GM23338 (cell line): ENCODE data around the gene ACTR8. TPM values are rescaled to one million over a fixed set of nuclear protein-coding genes. Genes with fewer than 3 reads are reported as not detected.

Experiments used
- ATAC-seq: fragments of 200-7000 bp; cut with Tn5 transposase; 3 replicates; pipeline ENCODE4 v1.9.1; 2020
- DNase-seq: peaks from one replicate; pipeline ENCODE4 v3.0.0-alpha.2; 2015; ENCODE audit warnings: low spot score
- H2AFZ ChIP-seq: fragments of 200-600 bp; sonication (generic); 2 replicates; pipeline ENCODE4 v1.8.0; 2016; ENCODE audit warnings: antibody characterized with exemption, mild to moderate bottlenecking, moderate library complexity
- H3F3A ChIP-seq: fragments of 200-600 bp; sonication (generic); replicated peaks from 2 replicates; pipeline ENCODE4 v1.8.0; 2017; ENCODE audit warnings: antibody characterized with exemption, mixed run types, low read depth
- H3K27ac ChIP-seq: fragments of 200-600 bp; sonication (generic); 2 replicates; pipeline ENCODE4 v1.6.1; 2016; ENCODE audit warnings: low read depth
- H3K27me3 ChIP-seq: fragments of 200-600 bp; sonication (generic); 2 replicates; pipeline ENCODE4 v1.8.0; 2016; ENCODE audit warnings: mild to moderate bottlenecking, mixed run types, moderate library complexity; ENCODE audit not compliant: insufficient read depth
- H3K36me3 ChIP-seq: fragments of 200-600 bp; sonication (generic); 2 replicates; pipeline ENCODE4 v1.8.0; 2016; ENCODE audit warnings: mild to moderate bottlenecking; ENCODE audit not compliant: insufficient read depth
- H3K4me1 ChIP-seq: fragments of 200-600 bp; sonication (generic); 2 replicates; pipeline ENCODE4 v1.8.0; 2016; ENCODE audit warnings: mild to moderate bottlenecking, moderate library complexity; ENCODE audit not compliant: insufficient read depth
- H3K4me2 ChIP-seq: fragments of 200-600 bp; sonication (generic); 2 replicates; pipeline ENCODE4 v1.7.1; 2017; ENCODE audit warnings: mixed run types
- H3K4me3 ChIP-seq: fragments of 200-600 bp; sonication (generic); 2 replicates; pipeline ENCODE4 v1.6.1; 2016; ENCODE audit warnings: mixed run types
- H3K79me2 ChIP-seq: fragments of 200-600 bp; sonication (generic); replicated peaks from 2 replicates; pipeline ENCODE4 v1.8.0; 2017; ENCODE audit warnings: mild to moderate bottlenecking; ENCODE audit not compliant: insufficient read depth
- H3K9me2 ChIP-seq: fragments of 200-600 bp; sonication (generic); 2 replicates; pipeline ENCODE4 v1.8.0; 2017; ENCODE audit not compliant: insufficient read depth
- H4K20me1 ChIP-seq: fragments of 200-600 bp; sonication (generic); replicated peaks from 2 replicates; pipeline ENCODE4 v1.8.0; 2017; ENCODE audit warnings: mild to moderate bottlenecking; ENCODE audit not compliant: insufficient read depth
- H3K27ac Mint-ChIP-seq: 2 replicates; pipeline ENCODE4 v1.8.0; 2020; ENCODE audit warnings: inconsistent platforms, mild to moderate bottlenecking, moderate library complexity, mixed read lengths
- H3K27me3 Mint-ChIP-seq: 3 replicates; pipeline ENCODE4 v1.8.0; 2022; ENCODE audit warnings: low read depth, mild to moderate bottlenecking, moderate library complexity, mixed read lengths, inconsistent platforms; ENCODE audit not compliant: insufficient read depth, poor library complexity
- H3K36me3 Mint-ChIP-seq: 3 replicates; pipeline ENCODE4 v1.8.0; 2021; ENCODE audit warnings: low read depth, mild to moderate bottlenecking, inconsistent platforms, moderate library complexity, mixed read lengths
- H3K4me1 Mint-ChIP-seq: 3 replicates; pipeline ENCODE4 v1.8.0; 2020; ENCODE audit warnings: mild to moderate bottlenecking, inconsistent platforms, mixed read lengths
- H3K4me3 Mint-ChIP-seq: 3 replicates; pipeline ENCODE4 v1.8.0; 2021; ENCODE audit warnings: moderate library complexity, mild to moderate bottlenecking, inconsistent platforms, mixed read lengths
- H3K9me3 Mint-ChIP-seq: 3 replicates; pipeline ENCODE4 v1.8.0; 2020; ENCODE audit warnings: moderate library complexity, mild to moderate bottlenecking, inconsistent platforms, mixed read lengths
- CREB1 ChIP-seq: fragments of 250-450 bp; sonication (Bioruptor Pico); IDR thresholded peaks from 2 replicates; pipeline ENCODE4 v1.5.0; 2020; ENCODE audit warnings: low read depth, mild to moderate bottlenecking, moderate library complexity
- EZH2 ChIP-seq: fragments of 200-600 bp; sonication (generic); IDR thresholded peaks from one replicate; pipeline ENCODE4 v1.8.0; 2017; ENCODE audit warnings: antibody characterized with exemption, mild to moderate bottlenecking, low read depth; ENCODE audit not compliant: unreplicated experiment
- EZH2phosphoT487 ChIP-seq: fragments of 200-600 bp; sonication (generic); IDR thresholded peaks from one replicate; pipeline ENCODE4 v1.8.1; 2018; ENCODE audit warnings: antibody characterized with exemption; ENCODE audit not compliant: unreplicated experiment
- JUNB ChIP-seq: IDR thresholded peaks from one replicate; pipeline ENCODE4 v1.6.1; 2016; ENCODE audit warnings: antibody characterized with exemption; ENCODE audit not compliant: unreplicated experiment
- NANOG ChIP-seq: IDR thresholded peaks from 2 replicates; pipeline ENCODE4 v1.6.1; 2016; ENCODE audit warnings: antibody characterized with exemption, borderline replicate concordance
- POLR2AphosphoS5 ChIP-seq: IDR thresholded peaks from 2 replicates; pipeline ENCODE4 v1.6.1; 2016; ENCODE audit warnings: antibody characterized with exemption, low read depth
- STAT1 ChIP-seq: IDR thresholded peaks from one replicate; pipeline ENCODE4 v1.6.1; 2016; ENCODE audit warnings: antibody characterized with exemption; ENCODE audit not compliant: unreplicated experiment
- ZNF114 ChIP-seq: fragments of 250-450 bp; sonication (Bioruptor Pico); IDR thresholded peaks from 2 replicates; pipeline ENCODE4 v1.5.0; 2020; ENCODE audit warnings: mild to moderate bottlenecking, moderate library complexity
- ZNF331 ChIP-seq: fragments of 250-450 bp; sonication (Bioruptor Pico); IDR thresholded peaks from 2 replicates; pipeline ENCODE4 v1.5.0; 2020; ENCODE audit warnings: low read depth, mild to moderate bottlenecking, moderate library complexity
- polyA plus RNA-seq: library from polyadenylated mRNA; unstranded; fragments of >200 nt; fragmentation: Nextera tagmentation; extraction: Ambion mirVana; gene quantifications from 2 replicates; pipeline ENCODE4 v1.2.1, GENCODE V29; 2016
- total RNA-seq: library from RNA; depleted of rRNA; stranded (reverse); fragments of >200 nt; shearing (Covaris generic); gene quantifications from 2 replicates; pipeline ENCODE4 v1.2.3, GENCODE V29; 2014
- TF ChIP-seq, protein P1 (sequence below): IDR thresholded peaks from one replicate; pipeline ENCODE4 v1.6.1; 2018; ENCODE audit warnings: antibody characterized with exemption; ENCODE audit not compliant: unreplicated experiment
- TF ChIP-seq, protein P2 (sequence below), 2 experiments: fragments of 200-600 bp in 1 of 2; sonication (generic) in 1 of 2; conservative IDR thresholded peaks; 2 replicates each; pipeline versions ENCODE4 v1.5.1 to v1.6.1; 2016 to 2017; ENCODE audit warnings: antibody characterized with exemption in 2 of 2, low read depth in 2 of 2, mild to moderate bottlenecking in 2 of 2, moderate library complexity in 1 of 2
- TF ChIP-seq, protein P3 (sequence below): IDR thresholded peaks from 2 replicates; pipeline ENCODE4 v1.6.1; 2016; ENCODE audit warnings: antibody characterized with exemption

ACTR8 gene
- total and polyA plus RNA-seq, 2 experiments from 2014 or later, result 19.8 to 23.0 TPM

DNA sequence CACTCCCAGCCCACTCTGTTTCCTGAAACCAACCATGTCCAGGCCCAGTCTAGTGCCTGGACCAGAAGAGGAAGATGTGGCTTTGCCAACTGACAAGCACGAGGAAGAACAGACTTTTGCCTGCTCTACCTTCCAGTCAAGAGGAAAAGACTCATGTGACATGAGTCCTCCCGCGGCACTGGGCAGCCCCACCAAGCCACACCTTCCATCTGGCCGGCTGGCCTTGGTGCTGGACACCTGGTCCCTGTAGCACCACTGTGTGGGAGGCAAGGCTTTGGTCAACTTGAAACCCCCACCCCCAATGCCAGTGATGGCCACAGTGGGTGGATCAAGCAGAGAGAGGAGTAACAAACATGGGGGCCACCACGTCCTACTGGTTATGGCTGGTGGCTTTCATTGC, 48.3 kb downstream of the ACTR8 start (continued):
- TF ChIP-seq, protein P1, sequence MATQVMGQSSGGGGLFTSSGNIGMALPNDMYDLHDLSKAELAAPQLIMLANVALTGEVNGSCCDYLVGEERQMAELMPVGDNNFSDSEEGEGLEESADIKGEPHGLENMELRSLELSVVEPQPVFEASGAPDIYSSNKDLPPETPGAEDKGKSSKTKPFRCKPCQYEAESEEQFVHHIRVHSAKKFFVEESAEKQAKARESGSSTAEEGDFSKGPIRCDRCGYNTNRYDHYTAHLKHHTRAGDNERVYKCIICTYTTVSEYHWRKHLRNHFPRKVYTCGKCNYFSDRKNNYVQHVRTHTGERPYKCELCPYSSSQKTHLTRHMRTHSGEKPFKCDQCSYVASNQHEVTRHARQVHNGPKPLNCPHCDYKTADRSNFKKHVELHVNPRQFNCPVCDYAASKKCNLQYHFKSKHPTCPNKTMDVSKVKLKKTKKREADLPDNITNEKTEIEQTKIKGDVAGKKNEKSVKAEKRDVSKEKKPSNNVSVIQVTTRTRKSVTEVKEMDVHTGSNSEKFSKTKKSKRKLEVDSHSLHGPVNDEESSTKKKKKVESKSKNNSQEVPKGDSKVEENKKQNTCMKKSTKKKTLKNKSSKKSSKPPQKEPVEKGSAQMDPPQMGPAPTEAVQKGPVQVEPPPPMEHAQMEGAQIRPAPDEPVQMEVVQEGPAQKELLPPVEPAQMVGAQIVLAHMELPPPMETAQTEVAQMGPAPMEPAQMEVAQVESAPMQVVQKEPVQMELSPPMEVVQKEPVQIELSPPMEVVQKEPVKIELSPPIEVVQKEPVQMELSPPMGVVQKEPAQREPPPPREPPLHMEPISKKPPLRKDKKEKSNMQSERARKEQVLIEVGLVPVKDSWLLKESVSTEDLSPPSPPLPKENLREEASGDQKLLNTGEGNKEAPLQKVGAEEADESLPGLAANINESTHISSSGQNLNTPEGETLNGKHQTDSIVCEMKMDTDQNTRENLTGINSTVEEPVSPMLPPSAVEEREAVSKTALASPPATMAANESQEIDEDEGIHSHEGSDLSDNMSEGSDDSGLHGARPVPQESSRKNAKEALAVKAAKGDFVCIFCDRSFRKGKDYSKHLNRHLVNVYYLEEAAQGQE, result no peak
- TF ChIP-seq ZNF331 (CRISPR knock-in tag) (no peak), POLR2AphosphoS5 (no peak), NANOG (no peak), STAT1 (no peak), JUNB (no peak), EZH2 (no peak), CREB1 (CRISPR knock-in tag) (no peak), ZNF114 (CRISPR knock-in tag) (no peak), EZH2phosphoT487 (no peak)
- TF ChIP-seq, protein P2, sequence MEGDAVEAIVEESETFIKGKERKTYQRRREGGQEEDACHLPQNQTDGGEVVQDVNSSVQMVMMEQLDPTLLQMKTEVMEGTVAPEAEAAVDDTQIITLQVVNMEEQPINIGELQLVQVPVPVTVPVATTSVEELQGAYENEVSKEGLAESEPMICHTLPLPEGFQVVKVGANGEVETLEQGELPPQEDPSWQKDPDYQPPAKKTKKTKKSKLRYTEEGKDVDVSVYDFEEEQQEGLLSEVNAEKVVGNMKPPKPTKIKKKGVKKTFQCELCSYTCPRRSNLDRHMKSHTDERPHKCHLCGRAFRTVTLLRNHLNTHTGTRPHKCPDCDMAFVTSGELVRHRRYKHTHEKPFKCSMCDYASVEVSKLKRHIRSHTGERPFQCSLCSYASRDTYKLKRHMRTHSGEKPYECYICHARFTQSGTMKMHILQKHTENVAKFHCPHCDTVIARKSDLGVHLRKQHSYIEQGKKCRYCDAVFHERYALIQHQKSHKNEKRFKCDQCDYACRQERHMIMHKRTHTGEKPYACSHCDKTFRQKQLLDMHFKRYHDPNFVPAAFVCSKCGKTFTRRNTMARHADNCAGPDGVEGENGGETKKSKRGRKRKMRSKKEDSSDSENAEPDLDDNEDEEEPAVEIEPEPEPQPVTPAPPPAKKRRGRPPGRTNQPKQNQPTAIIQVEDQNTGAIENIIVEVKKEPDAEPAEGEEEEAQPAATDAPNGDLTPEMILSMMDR (conservative IDR thresholded peaks at IDR 0.05; ENCODE audit: low read depth in 2 of 2), result no peak

DNA sequence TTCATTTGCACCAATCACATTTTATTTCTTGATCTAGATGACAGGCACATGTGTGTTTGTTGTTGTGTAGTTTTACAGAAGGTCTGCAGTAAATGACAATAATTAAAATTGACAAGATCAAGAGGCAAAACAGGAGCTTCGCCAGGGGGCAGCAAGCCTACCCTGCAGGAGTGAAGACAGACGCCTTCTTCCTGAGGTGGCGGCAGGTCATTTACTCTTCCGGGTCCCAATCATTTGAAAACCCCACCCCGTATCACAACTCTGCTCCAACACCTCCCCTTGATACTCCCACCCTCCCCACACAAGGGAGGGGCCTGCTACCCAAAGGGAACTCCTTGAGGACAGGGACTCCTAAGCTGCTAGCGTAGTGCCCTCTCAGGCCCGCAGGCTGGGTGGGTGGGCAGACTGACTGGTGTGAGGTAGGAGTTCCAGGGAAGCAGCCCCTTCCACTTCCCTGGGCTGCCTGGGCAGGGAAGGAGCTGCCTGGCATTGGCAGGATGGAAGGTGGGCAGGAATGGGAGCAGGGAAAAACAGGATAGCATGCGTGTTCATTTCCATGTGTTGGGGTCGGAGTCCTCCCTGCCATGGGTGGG, 48.8 kb downstream of the ACTR8 start:
- Histone ChIP-seq H3K9me2 (no peaks in the 10 kb centered on the region), H3K4me2 (no peak overlapping the region), H4K20me1 (no peaks in the 10 kb centered on the region; the same call in 1 of the 2 replicates), H3K4me1 (no peaks in the 10 kb centered on the region), H2AFZ (no peak overlapping the region), H3K4me3 (no peak overlapping the region), H3K79me2 (no peaks in the 10 kb centered on the region), H3K27me3 (no peaks in the 10 kb centered on the region), H3F3A (no peaks in the 10 kb centered on the region), H3K36me3 (no peaks in the 10 kb centered on the region), H3K27ac (no peak overlapping the region)
- H3K4me3 Mint-ChIP-seq, result no peak overlapping the region
- peaks cover 2% of the 10 kb centered on the region; the same call in 1 of the 3 replicates for H3K4me1 Mint-ChIP-seq
- no peak overlapping the region; the same call in 1 of the 2 replicates for H3K27ac Mint-ChIP-seq
- TF ChIP-seq, protein P3, sequence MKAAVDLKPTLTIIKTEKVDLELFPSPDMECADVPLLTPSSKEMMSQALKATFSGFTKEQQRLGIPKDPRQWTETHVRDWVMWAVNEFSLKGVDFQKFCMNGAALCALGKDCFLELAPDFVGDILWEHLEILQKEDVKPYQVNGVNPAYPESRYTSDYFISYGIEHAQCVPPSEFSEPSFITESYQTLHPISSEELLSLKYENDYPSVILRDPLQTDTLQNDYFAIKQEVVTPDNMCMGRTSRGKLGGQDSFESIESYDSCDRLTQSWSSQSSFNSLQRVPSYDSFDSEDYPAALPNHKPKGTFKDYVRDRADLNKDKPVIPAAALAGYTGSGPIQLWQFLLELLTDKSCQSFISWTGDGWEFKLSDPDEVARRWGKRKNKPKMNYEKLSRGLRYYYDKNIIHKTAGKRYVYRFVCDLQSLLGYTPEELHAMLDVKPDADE, result no peak
- TF ChIP-seq, protein P2 (conservative IDR thresholded peaks at IDR 0.05; ENCODE audit: low read depth in 2 of 2), result peak; percentile 10 to 41; a peak in 2 of 4 replicates
- no peaks in the 10 kb centered on the region for H3K36me3 Mint-ChIP-seq
- DNase-seq (no peak), ATAC-seq (peak; percentile 51; the same call in 2 of the 3 replicates)
- peaks cover 2% of the 10 kb centered on the region for H3K27me3 Mint-ChIP-seq
- no peaks in the 10 kb centered on the region for H3K9me3 Mint-ChIP-seq
